ENCODE data around the gene EGR1.

Gene EGR1

GRCh38 chr5:138507485-138507884, 42.2 kb downstream of the EGR1 start:
- peak; percentile 24 for DNase-seq (ENCODE audit: low spot score)

DNA sequence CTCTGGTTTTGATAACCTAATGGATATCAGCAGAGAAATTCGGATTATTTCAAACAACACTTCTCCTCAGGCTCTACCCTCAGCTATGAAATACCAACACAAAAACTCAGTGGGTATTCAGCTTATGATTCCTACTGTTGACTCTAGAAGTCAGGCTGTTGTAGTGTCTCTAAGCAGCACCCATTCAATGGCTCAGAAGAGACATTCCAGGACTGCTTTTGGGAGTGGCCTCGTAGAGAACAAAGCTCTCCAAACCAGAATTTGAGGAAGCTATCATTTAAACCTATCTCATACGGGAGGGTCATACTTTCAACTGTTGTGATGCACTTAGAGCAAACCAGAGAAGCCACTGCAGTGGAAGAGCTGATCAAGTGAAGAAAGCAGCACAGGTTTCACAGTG, 43.7 kb downstream of the EGR1 start:
- DNase-seq (ENCODE audit: low spot score), result no peak

DNA sequence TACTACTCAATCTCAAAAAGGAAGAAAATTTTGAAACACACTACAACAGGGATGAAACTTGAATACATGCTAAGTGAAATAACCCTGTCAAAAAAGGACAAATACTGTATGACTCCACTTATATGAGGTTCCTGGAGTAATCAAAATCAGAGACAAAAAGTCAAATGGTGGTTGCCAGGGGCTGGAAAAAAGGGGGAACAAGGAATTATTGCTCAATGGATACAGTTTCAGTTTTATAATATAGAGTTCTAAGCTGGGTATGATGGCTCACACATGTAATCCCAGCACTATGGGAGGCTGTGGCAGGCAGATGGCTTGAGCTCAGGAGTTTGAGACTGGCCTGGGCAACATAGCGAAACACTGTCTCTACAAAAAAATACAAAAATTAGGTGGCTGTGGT, 48.7 kb downstream of the EGR1 start:
- DNase-seq (ENCODE audit: low spot score), result no peak

DNA sequence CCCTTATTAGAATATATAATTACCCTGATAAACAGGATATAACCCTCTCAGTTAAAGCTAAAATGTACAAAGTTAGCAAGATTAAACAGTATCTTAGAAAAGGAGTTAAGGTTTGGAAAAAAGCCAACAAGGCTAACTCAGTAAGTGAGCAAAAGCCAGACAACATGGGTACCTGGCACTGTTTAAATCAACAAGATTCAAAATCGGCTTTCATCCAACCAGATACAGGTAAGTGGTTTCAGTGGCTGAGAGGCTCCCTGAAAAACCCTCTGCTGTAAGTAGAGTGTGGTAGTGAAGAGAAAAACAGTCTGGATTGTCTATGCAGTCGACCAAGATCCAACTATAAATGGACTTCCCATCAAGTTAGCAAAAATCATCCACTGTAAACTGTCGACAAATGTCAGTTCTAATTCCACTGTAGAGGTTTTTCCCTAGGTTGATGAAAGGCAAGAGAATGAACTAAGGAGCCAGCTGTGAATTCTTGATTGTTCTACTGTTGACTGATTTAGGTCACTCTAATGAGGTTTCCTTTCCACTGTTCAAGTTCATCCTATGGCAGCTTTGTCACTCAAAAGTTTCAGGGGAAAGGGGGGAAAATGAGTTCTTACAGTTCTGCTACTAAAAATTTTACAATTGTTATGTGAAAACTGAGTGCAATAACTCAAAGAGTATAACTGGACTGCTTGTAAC, 50.4 kb downstream of the EGR1 start:
- no peak for DNase-seq (ENCODE audit: low spot score)

GRCh38 chr5:138517437-138517836, 52.2 kb downstream of the EGR1 start:
- DNase-seq (ENCODE audit: low spot score), result no peak

Data from Ammon's horn (tissue), 1 donor.